ENCODE data around the gene PPP5C.

The PPP5C gene

GRCh38 chr19:46324277-46324676, 22.6 kb upstream of the PPP5C start:
- peaks cover 0 to 3% (median 0%) of the 10 kb centered on the region in 3 donors for H3K9me3 ChIP-seq
- H3K27ac ChIP-seq = no peak overlapping the region
- TF ChIP-seq, protein P1, sequence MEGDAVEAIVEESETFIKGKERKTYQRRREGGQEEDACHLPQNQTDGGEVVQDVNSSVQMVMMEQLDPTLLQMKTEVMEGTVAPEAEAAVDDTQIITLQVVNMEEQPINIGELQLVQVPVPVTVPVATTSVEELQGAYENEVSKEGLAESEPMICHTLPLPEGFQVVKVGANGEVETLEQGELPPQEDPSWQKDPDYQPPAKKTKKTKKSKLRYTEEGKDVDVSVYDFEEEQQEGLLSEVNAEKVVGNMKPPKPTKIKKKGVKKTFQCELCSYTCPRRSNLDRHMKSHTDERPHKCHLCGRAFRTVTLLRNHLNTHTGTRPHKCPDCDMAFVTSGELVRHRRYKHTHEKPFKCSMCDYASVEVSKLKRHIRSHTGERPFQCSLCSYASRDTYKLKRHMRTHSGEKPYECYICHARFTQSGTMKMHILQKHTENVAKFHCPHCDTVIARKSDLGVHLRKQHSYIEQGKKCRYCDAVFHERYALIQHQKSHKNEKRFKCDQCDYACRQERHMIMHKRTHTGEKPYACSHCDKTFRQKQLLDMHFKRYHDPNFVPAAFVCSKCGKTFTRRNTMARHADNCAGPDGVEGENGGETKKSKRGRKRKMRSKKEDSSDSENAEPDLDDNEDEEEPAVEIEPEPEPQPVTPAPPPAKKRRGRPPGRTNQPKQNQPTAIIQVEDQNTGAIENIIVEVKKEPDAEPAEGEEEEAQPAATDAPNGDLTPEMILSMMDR (IDR thresholded peaks at IDR 0.05) = no peak
- DNase-seq = no peak
- no peaks in the 10 kb centered on the region for H3K27me3 ChIP-seq
- H3K4me3 ChIP-seq = no peak overlapping the region
- intact Hi-C loops (cut with DNase I; ENCODE audit: low total_unique reads) = no loop called here
- H3K4me1 ChIP-seq = peaks cover 0 to 19% (median 10%) of the 10 kb centered on the region in 4 donors
- H3K36me3 ChIP-seq = peaks cover 90 to 94% (median 90%) of the 10 kb centered on the region in 3 donors

DNA sequence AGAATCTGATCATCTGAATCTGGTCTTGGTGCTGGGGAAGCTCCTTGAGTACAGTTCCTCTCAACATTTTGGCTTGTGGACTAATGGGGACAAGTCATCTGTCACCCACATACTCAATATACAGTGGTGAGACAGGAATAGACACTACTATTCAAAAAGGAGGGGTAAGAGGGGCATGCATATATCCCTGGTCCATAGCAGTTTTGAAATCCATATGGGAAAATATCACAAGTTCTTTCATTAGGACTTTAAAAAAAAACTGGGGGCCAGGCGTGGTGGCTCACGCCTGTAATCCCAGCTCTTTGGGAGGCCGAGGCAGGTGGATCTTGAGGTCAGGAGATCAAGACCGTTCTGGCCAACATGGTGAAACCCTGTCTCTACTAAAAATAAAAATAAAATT, 20.3 kb upstream of the PPP5C start:
- Histone ChIP-seq H3K36me3 (peaks cover 93 to 98% (median 95%) of the 10 kb centered on the region in 3 donors), H3K27me3 (no peaks in the 10 kb centered on the region), H3K9me3 (peaks cover 0 to 3% (median 0%) of the 10 kb centered on the region in 3 donors), H3K27ac (no peak overlapping the region), H3K4me3 (no peak overlapping the region), H3K4me1 (no peaks in the 10 kb centered on the region)
- DNase-seq = no peak
- TF ChIP-seq, protein P1 (IDR thresholded peaks at IDR 0.05) = no peak
- intact Hi-C loops (cut with DNase I; ENCODE audit: low total_unique reads) = no loop called here

DNA sequence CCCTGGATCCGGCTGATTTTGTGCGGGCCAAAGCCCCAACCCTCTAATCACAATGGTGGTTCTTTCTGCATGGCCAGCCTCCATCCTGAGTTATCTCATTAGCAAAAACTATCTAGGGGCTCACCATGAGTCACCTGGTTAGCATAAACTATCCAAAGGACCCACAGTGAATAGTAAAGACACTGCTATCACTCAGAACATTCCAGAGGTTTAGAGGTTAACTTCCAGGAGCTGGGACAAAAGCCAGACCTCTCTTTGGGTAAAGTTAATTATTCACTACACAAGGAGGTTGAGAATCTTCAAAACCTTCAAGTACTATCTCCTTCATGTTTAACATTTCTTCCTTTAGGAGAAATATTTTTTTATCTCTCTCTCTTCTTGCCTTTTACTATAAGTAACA, 18.8 kb upstream of the PPP5C start:
- intact Hi-C loops (cut with DNase I; ENCODE audit: low total_unique reads) = no loop called here
- DNase-seq = no peak
- Histone ChIP-seq H3K27ac (no peak overlapping the region), H3K36me3 (peaks cover 86 to 98% (median 93%) of the 10 kb centered on the region in 3 donors), H3K4me3 (no peak overlapping the region), H3K4me1 (no peaks in the 10 kb centered on the region), H3K27me3 (no peaks in the 10 kb centered on the region), H3K9me3 (peaks cover 0 to 3% (median 0%) of the 10 kb centered on the region in 3 donors)
- TF ChIP-seq, protein P1 (IDR thresholded peaks at IDR 0.05) = no peak

DNA sequence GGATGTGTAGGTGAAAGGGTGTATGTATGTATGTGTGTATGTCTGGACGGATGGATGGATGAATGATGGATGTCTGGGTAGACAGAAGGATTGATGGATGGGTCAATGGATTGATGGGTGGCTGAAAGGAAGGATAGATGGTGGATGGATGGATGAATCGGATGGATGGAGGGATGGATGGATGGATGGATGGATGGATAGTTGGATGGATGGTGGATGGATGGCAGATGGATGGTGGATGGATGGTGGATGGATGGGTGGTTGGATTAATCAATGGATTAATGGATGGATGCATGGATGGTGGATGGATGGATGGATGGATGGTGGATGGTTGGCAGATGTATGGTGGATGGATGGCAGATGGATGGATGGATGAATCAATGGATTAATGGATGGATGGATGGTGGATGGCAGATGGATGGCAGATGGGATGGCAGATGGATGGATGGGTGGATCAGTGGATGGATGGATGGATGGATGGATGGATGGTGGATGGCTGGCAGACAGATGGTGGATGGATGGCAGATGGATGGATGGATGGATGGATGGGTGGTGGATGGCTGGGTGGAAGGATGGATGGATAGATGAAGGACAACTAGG, 16.5 kb upstream of the PPP5C start:
- H3K9me3 ChIP-seq = peaks cover 0 to 3% (median 0%) of the 10 kb centered on the region in 3 donors
- TF ChIP-seq, protein P1 (IDR thresholded peaks at IDR 0.05) = no peak
- no peak for DNase-seq
- no peaks in the 10 kb centered on the region for H3K4me1 ChIP-seq
- H3K4me3 ChIP-seq = no peak overlapping the region
- intact Hi-C loops (cut with DNase I; ENCODE audit: low total_unique reads) = no loop called here
- H3K27ac ChIP-seq = no peak overlapping the region
- H3K36me3 ChIP-seq = peaks cover 70 to 89% (median 80%) of the 10 kb centered on the region in 3 donors
- no peaks in the 10 kb centered on the region for H3K27me3 ChIP-seq

- TF ChIP-seq, protein P1 (IDR thresholded peaks at IDR 0.05) = no peak
- intact Hi-C loops (cut with DNase I; ENCODE audit: low total_unique reads) = no loop called here
- H3K9me3 ChIP-seq = no peaks in the 10 kb centered on the region
- peaks cover 57 to 82% (median 64%) of the 10 kb centered on the region in 3 donors for H3K36me3 ChIP-seq
- no peaks in the 10 kb centered on the region for H3K27me3 ChIP-seq
- no peaks in the 10 kb centered on the region for H3K4me1 ChIP-seq
- no peak for DNase-seq
- no peak overlapping the region for H3K4me3 ChIP-seq
- H3K27ac ChIP-seq = no peak overlapping the region
Observed at GRCh38 chr19:46337487-46337886, 9.4 kb upstream of the PPP5C start.
